HepG2 (cell line): ENCODE results near the gene C5orf47. TPM values are rescaled to one million over a fixed set of nuclear protein-coding genes. Genes with fewer than 3 reads are reported as not detected.

Experiments
- CREBL2 ChIP-seq: sonication (generic); formaldehyde crosslinking; IDR thresholded peaks from 2 replicates; pipeline ENCODE4 v1.8.1; 2023; ENCODE audit warnings: missing genetic modification reagents, mild to moderate bottlenecking, borderline replicate concordance
- CTCF ChIP-seq: sonication (generic); formaldehyde crosslinking; IDR thresholded peaks from 2 replicates; pipeline ENCODE4 v1.5.0; 2020; ENCODE audit warnings: mild to moderate bottlenecking, missing genetic modification reagents, moderate library complexity
- NCOA5 ChIP-seq: sonication (generic); formaldehyde crosslinking; IDR thresholded peaks from 2 replicates; pipeline ENCODE4 v1.4.0; 2020; ENCODE audit warnings: missing genetic modification reagents
- NR2C2 ChIP-seq: sonication (generic); formaldehyde crosslinking; IDR thresholded peaks from 2 replicates; pipeline ENCODE4 v1.4.0; 2020; ENCODE audit warnings: missing genetic modification reagents, mild to moderate bottlenecking, moderate library complexity, borderline replicate concordance
- NR2F6 ChIP-seq, 2 experiments: IDR thresholded peaks; 2 replicates each; pipeline ENCODE4 v1.6.1; 2016; ENCODE audit warnings: antibody characterized with exemption in 1 of 2, mild to moderate bottlenecking in 1 of 2
- RBFOX2 ChIP-seq: fragments of 200-400 bp; formaldehyde crosslinking; IDR thresholded peaks from 2 replicates; pipeline ENCODE4 v1.6.1; 2017; ENCODE audit warnings: low read depth, mild to moderate bottlenecking, low read length
- SRY ChIP-seq: sonication (generic); formaldehyde crosslinking; IDR thresholded peaks from 2 replicates; pipeline ENCODE4 v1.8.0; 2022; ENCODE audit warnings: mild to moderate bottlenecking, missing genetic modification reagents
- ZC3H13 ChIP-seq: sonication (generic); formaldehyde crosslinking; IDR thresholded peaks from 2 replicates; pipeline ENCODE4 v1.8.1; 2023; ENCODE audit warnings: mild to moderate bottlenecking, missing genetic modification reagents, moderate library complexity
- polyA plus RNA-seq, 8 experiments: library from polyadenylated mRNA; depleted of rRNA in 3 of 8; stranded (reverse) in 7 of 8; unstranded in 1 of 8; fragments of >200 nt; fragmentation: Illumina TruSeq in 4 of 8; extraction: Trizol in 4 of 8; gene quantifications; 2 replicates each; pipeline versions ENCODE4 v1.2.1 to v1.2.3, GENCODE V29; 2011 to 2016; ENCODE audit warnings: low read depth in 4 of 8, missing spikeins in 1 of 8, mixed read lengths in 1 of 8; ENCODE audit not compliant: insufficient read depth in 1 of 8
- total RNA-seq, 5 experiments: library from RNA; depleted of rRNA; stranded (reverse); fragments of >200 nt; fragmentation: Illumina TruSeq; extraction: Trizol; gene quantifications; 2 replicates each; pipeline ENCODE4 v1.2.3, GENCODE V29; 2016; ENCODE audit warnings: low read depth in 1 of 5
- TF ChIP-seq, protein P1 (sequence below): sonication (generic); formaldehyde crosslinking; IDR thresholded peaks from 2 replicates; pipeline ENCODE4 v1.4.0; 2020; ENCODE audit warnings: missing genetic modification reagents, mild to moderate bottlenecking, borderline replicate concordance
- TF ChIP-seq, protein P2 (sequence below): IDR thresholded peaks from 2 replicates; pipeline ENCODE4 v1.6.1; 2016; ENCODE audit warnings: low read depth, missing genetic modification reagents, missing compliant biosample characterization

Gene C5orf47
- total and polyA plus RNA-seq, 2 of the 13 experiments (the other 11 are each of a cell fraction or from before 2014, with no cell fraction given): not detected

- TF ChIP-seq, protein P1, sequence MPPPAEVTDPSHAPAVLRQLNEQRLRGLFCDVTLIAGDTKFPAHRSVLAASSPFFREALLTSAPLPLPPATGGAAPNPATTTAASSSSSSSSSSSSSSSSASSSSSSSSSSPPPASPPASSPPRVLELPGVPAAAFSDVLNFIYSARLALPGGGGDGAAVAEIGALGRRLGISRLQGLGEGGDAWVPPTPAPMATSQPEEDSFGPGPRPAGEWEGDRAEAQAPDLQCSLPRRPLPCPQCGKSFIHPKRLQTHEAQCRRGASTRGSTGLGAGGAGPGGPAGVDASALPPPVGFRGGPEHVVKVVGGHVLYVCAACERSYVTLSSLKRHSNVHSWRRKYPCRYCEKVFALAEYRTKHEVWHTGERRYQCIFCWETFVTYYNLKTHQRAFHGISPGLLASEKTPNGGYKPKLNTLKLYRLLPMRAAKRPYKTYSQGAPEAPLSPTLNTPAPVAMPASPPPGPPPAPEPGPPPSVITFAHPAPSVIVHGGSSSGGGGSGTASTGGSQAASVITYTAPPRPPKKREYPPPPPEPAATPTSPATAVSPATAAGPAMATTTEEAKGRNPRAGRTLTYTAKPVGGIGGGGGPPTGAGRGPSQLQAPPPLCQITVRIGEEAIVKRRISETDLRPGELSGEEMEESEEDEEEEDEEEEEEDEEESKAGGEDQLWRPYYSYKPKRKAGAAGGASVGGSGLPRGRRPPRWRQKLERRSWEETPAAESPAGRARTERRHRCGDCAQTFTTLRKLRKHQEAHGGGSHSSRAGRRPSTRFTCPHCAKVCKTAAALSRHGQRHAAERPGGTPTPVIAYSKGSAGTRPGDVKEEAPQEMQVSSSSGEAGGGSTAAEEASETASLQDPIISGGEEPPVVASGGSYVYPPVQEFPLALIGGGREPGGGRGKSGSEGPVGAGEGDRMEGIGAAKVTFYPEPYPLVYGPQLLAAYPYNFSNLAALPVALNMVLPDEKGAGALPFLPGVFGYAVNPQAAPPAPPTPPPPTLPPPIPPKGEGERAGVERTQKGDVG (CRISPR knock-in tag): peak; percentile 53; the same call in 1 of the 2 replicates
- TF ChIP-seq CREBL2 (CRISPR knock-in tag) (no peak), NCOA5 (CRISPR knock-in tag) (no peak), NR2C2 (CRISPR knock-in tag) (peak; percentile 50; the same call in 1 of the 2 replicates), NR2F6 (IDR thresholded peaks at IDR 0.05) (peak; percentile 94), NR2F6 (CRISPR knock-in tag; IDR thresholded peaks at IDR 0.05) (peak; percentile 97), RBFOX2 (no peak), SRY (CRISPR knock-in tag) (no peak), CTCF (CRISPR knock-in tag) (no peak), ZC3H13 (CRISPR knock-in tag) (no peak)
- TF ChIP-seq, protein P2, sequence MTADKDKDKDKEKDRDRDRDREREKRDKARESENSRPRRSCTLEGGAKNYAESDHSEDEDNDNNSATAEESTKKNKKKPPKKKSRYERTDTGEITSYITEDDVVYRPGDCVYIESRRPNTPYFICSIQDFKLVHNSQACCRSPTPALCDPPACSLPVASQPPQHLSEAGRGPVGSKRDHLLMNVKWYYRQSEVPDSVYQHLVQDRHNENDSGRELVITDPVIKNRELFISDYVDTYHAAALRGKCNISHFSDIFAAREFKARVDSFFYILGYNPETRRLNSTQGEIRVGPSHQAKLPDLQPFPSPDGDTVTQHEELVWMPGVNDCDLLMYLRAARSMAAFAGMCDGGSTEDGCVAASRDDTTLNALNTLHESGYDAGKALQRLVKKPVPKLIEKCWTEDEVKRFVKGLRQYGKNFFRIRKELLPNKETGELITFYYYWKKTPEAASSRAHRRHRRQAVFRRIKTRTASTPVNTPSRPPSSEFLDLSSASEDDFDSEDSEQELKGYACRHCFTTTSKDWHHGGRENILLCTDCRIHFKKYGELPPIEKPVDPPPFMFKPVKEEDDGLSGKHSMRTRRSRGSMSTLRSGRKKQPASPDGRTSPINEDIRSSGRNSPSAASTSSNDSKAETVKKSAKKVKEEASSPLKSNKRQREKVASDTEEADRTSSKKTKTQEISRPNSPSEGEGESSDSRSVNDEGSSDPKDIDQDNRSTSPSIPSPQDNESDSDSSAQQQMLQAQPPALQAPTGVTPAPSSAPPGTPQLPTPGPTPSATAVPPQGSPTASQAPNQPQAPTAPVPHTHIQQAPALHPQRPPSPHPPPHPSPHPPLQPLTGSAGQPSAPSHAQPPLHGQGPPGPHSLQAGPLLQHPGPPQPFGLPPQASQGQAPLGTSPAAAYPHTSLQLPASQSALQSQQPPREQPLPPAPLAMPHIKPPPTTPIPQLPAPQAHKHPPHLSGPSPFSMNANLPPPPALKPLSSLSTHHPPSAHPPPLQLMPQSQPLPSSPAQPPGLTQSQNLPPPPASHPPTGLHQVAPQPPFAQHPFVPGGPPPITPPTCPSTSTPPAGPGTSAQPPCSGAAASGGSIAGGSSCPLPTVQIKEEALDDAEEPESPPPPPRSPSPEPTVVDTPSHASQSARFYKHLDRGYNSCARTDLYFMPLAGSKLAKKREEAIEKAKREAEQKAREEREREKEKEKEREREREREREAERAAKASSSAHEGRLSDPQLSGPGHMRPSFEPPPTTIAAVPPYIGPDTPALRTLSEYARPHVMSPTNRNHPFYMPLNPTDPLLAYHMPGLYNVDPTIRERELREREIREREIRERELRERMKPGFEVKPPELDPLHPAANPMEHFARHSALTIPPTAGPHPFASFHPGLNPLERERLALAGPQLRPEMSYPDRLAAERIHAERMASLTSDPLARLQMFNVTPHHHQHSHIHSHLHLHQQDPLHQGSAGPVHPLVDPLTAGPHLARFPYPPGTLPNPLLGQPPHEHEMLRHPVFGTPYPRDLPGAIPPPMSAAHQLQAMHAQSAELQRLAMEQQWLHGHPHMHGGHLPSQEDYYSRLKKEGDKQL (CRISPR knock-in tag): peak; percentile 75
Measured at GRCh38 chr5:173941758-173942401, 47.1 kb upstream of the C5orf47 start (continued).
